ENCODE data around the gene ISYNA1.

Gene ISYNA1

GRCh38 chr19:18443831-18444230 is 5.9 kb upstream of the ISYNA1 start:
- DNase-seq (ENCODE audit: low read depth in 3 of 3) = no peak

GRCh38 chr19:18443406-18443805 is 5.5 kb upstream of the ISYNA1 start:
- DNase-seq (ENCODE audit: low read depth in 3 of 3) = no peak

- DNase-seq (ENCODE audit: low read depth in 3 of 3) = no peak
Measured at GRCh38 chr19:18442941-18443340, 5.0 kb upstream of the ISYNA1 start.

- DNase-seq (ENCODE audit: low read depth in 3 of 3) = no peak
Measured at GRCh38 chr19:18441804-18442788, 4.2 kb upstream of the ISYNA1 start.

GRCh38 chr19:18440936-18441803 is 3.2 kb upstream of the ISYNA1 start:
- no peak for DNase-seq (ENCODE audit: low read depth in 3 of 3)

- DNase-seq (ENCODE audit: low read depth in 3 of 3) = no peak
Measured at GRCh38 chr19:18440415-18440877, 2.5 kb upstream of the ISYNA1 start.

GRCh38 chr19:18439910-18440237 is 1.9 kb upstream of the ISYNA1 start:
- no peak for DNase-seq (ENCODE audit: low read depth in 3 of 3)

GRCh38 chr19:18439025-18439909 is 1.3 kb upstream of the ISYNA1 start:
- no peak for DNase-seq (ENCODE audit: low read depth in 3 of 3)

- no peak for DNase-seq (ENCODE audit: low read depth in 3 of 3)
Measured at GRCh38 chr19:18438331-18439024, 545 bp upstream of the ISYNA1 start.

- peak in 2 of 3 experiments; percentile 60 to 63 for DNase-seq (ENCODE audit: low read depth in 3 of 3)
Measured at GRCh38 chr19:18436671-18437490, 1.1 kb downstream of the ISYNA1 start.

- DNase-seq (ENCODE audit: low read depth in 3 of 3) = no peak
Measured at GRCh38 chr19:18435842-18436670, 1.9 kb downstream of the ISYNA1 start.

GRCh38 chr19:18435178-18435841 is 2.6 kb downstream of the ISYNA1 start:
- no peak for DNase-seq (ENCODE audit: low read depth in 3 of 3)

GRCh38 chr19:18434411-18435175 is 3.3 kb downstream of the ISYNA1 start:
- DNase-seq (ENCODE audit: low read depth in 3 of 3) = no peak

GRCh38 chr19:18433735-18434398 is 4.1 kb downstream of the ISYNA1 start:
- DNase-seq (ENCODE audit: low read depth in 3 of 3) = no peak

- DNase-seq (ENCODE audit: low read depth in 3 of 3) = peak in 2 of 3 experiments; percentile 50 to 55
Measured at GRCh38 chr19:18433015-18433691, 4.8 kb downstream of the ISYNA1 start.

- DNase-seq (ENCODE audit: low read depth in 3 of 3) = no peak
Measured at GRCh38 chr19:18432275-18433014, 5.5 kb downstream of the ISYNA1 start.
